SIG-M5 treated with dmso at 0.1 percent for 504 hours (cell line): ENCODE results near the gene CCDC86.

Source experiments
- DNase-seq: peaks from one replicate; lab custom pipeline; 2025; ENCODE audit not compliant: unreplicated experiment; lab: John Stamatoyannopoulos, UW

The CCDC86 gene

DNA sequence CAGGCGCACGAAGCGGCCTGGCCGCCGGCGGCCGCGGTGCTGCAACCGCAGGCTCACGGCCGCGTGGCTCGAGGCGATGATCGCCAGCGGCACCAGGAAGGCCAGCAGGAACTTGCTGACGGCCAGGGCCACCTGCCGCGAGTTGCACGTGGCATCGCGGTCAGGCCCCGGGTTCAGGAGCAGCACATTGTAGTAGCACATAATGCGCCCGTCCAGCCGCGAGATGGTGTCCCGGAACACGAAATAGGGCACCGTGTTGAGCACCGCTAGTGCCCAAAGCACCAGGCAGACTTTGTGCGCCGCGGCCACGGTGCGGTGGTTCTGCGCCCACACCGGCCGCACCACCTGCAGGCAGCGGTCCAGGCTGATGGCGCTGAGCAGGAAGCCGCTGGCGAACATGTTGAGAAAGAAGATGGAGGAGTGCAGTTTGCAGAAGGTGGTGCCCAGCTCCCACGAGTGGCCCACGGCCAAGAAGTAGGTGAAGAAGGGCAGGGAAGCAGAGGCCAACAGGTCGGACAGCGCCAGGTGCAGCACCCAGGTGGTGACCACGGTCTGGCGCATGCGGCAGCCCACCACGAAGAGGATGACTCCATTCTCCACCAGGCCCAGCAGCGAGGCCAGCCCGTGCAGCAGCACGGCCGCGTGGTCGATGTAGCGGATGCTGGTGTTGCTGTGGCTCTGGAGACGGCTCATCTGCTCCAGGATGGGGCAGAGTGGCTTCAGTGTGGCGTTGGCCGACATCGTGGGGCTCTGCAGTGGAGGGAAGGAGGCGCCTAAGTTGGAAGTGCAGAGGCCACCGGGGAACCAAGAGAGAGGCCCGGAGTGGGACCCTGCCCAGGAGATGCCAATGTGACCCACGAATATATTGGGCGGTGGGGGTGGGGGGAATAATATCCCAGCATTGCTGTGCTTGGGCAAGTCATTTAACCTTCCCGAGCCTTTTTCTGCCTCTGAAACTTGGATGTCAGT, 11.4 kb downstream of the CCDC86 start:
- no peak for DNase-seq

GRCh38 chr11:60854140-60854846, 12.4 kb downstream of the CCDC86 start:
- DNase-seq: no peak

GRCh38 chr11:60854847-60855725, 13.2 kb downstream of the CCDC86 start:
- DNase-seq: no peak

GRCh38 chr11:60855726-60856633, 14.1 kb downstream of the CCDC86 start, which contains the start of gene PTGDR2:
TSS of gene PTGDR2 (minus strand) at chr11:60855950. CDS start at chr11:60853722, 2,228 bp downstream.
- DNase-seq: no peak

DNA sequence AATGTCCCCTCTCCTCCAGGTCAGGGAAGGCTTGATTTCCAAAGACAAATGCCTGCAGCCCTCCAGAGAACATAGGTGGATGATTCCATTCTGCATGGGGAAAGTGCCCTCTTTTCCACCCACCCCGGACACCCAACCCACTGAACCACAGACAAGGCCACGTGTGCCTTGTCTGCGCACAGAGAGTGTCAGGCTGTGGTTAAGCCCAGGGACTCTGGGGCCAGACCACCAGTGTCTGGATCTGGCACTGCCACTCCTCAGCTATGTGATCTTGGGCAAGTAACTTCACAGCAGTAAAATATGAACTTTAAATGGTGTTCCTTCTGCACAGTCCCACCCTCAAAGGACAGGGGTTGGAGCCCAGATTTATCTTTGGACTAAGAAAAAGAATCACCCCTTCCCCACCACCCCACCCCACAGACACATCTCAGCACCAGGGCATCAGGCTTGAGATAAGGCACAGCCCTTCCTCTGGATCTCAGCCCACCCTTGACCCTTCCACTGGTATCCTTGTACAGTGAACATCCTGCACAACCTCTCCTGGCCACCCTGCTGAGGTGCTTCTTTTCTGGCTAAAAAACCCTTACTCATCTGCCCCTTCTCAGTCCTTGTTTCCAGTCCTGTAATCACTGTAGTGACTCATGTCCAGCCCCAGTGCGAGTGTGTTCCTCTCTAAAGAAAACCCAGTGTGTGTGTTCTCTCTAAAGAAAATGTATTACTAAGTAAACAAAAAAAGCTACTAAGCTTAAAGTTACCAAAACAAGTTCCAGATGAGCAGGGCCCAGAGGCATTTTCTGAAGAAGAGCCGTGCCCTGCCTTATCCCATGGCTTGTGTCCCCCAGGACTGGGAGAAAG, 15.7 kb downstream of the CCDC86 start:
- no peak for DNase-seq

DNA sequence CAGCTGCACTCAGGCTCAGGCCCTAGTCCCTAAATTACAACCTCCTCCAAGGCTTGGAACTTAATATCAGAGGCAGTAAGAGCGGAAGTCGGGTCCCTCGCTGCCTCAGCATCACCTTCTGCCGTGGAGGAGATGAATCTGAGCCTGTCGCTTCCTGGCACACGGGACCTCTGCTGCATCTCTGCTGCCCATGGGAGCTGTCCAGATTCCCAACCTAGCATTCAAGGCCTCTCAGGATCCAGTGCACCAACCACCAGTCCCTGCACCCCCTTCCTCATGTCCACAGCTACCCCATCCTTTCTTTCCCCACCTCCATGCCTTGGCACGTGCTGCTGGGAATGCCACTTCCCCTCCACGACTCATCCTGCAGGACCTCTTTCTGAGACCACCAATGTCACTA, 16.3 kb downstream of the CCDC86 start:
- DNase-seq: no peak

DNA sequence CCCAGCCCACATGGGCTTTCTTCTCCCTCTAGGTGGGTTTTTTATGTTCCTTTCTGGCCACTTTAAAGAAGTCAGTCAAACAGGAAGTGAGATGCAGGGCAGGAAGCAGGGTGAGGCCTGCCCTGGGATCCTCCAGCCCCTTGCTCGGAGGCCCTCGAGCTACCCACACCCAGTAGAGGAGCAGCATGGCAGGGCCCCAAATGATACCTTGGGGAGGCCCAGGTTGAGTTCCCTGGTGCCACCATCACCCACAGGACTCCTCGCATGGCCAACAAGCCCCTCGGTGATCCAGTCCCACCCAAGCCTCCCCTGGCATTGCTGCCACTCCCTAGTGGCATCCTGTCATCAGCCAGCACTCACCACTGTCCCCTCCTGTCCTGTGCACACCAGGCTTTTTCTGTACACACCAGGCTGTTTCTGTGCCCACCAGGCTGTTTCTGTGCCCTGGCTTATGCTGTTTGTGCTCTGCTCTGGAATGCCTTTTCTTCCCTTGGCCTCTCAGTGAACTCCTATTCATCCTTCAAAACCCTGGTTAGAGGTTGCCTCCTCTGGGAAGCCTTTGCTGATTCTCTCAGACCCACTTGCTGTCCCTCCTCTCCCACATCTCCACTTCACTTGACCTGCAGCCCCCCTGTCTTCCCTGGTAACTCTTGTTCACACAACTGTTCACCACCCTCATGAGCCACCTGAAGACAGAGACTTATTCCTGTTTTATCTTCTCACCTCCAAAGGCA, 17.0 kb downstream of the CCDC86 start:
- no peak for DNase-seq

DNA sequence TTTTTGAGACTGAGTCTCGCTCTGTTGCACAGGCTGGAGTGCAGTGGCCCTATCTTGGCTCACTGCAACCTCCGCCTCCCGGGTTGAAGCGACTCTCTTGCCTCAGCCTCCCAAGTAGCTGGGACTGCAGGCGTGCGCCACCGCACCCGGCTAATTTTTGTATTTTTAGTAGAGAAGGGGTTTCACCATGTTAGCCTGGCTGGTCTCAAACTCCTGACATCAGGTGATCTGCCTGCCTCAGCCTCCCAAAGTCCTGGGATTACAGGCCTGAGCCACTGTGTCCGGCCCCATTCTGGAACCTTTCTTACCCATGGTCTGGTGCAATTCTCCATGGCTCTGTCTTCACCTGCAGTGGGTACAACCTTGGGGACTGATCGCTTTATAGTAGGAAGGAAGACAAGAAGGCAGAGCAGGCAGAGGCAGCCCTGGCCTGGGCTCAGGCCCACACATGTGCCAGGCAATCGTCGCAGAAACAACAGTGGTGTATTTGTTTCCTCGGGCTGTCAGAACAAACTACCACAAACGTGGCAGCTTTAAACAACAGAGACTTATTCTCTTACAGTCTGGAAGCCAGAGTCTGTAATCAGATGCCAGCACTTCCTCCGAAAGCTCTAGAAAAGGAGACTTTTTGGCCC, 17.8 kb downstream of the CCDC86 start:
- no peak for DNase-seq

- no peak for DNase-seq
These were observed 19.0 kb downstream of the CCDC86 start for GRCh38 chr11:60860943-60861342.

DNA sequence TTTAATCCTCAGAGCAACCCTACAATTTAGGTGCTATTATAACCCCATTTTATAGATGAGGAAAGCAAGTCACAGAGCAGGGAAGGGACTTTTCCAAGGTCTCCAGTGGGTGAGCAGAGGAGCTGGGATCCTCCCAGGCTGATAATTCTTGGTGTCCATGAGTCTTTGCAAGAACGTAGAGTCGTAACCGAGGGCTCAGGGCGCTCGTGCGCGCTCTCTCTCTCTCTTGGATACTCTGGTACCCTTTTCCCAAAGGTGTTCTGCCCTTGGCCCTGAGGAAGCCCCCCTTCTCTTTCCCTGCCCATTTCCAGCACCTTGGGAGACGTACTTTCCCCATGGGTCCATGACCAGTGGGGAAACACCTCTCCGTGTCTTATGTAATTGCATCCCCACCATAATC, 20.3 kb downstream of the CCDC86 start:
- DNase-seq: no peak

GRCh38 chr11:60863550-60864521, 21.9 kb downstream of the CCDC86 start:
- no peak for DNase-seq

- no peak for DNase-seq
These were observed 23.1 kb downstream of the CCDC86 start for GRCh38 chr11:60864856-60865513.

- DNase-seq: no peak
These were observed 25.3 kb downstream of the CCDC86 start, which contains the start of gene ZP1 for GRCh38 chr11:60866911-60867870. TSS of gene ZP1 (plus strand) at chr11:60867542. CDS start at chr11:60867562, 20 bp downstream.

GRCh38 chr11:60867871-60868681, 26.2 kb downstream of the CCDC86 start:
- DNase-seq: no peak
